ENCODE measurements around the gene SDK1. TPM values are rescaled to one million over a fixed set of nuclear protein-coding genes. Genes with fewer than 3 reads are reported as not detected.

Gene SDK1
- polyA plus RNA-seq, 2 of the 4 experiments (the other 2 are of a cell fraction) = 0.12 to 0.28 TPM

DNA sequence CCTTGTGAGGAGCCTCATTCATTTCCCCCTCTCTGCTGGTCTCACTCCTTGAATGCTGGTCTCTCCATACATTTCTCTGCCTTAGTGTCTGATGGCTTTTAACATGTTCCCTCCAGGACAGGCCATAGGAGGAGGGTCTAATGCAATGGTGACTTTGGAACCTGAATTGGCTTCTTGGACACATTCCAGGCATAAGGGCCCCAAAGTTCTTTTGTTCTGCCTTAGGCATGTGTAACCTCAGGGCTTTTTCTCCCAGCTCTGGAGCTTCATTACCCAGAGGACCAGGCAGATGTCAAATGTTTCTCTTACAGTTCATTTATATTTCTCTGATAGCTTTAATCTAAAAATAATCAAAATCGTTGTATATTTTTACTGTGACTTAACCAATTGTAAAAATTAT is 162.6 kb downstream of the SDK1 start:
- no peak for TF ChIP-seq SMC3 (IDR thresholded peaks at IDR 0.05)
- no peak for TF ChIP-seq HOXB5 (CRISPR knock-in tag; IDR thresholded peaks at IDR 0.05)
- TF ChIP-seq SREBF2 (IDR thresholded peaks at IDR 0.05) = no peak
- TF ChIP-seq FOSB (CRISPR knock-in tag; IDR thresholded peaks at IDR 0.05) = no peak
- TF ChIP-seq NFE2L2 (conservative IDR thresholded peaks at IDR 0.05; ENCODE audit: low read length) = no peak
- TF ChIP-seq TFCP2L1 (CRISPR knock-in tag; IDR thresholded peaks at IDR 0.05) = no peak
- no peak for TF ChIP-seq GATA3 (IDR thresholded peaks at IDR 0.05; ENCODE audit: borderline replicate concordance)
- no peak for TF ChIP-seq POLR2AphosphoS2 (conservative IDR thresholded peaks at IDR 0.05; ENCODE audit: low read length)
- TF ChIP-seq ESRRA (IDR thresholded peaks at IDR 0.05; ENCODE audit: borderline replicate concordance, low read length) = no peak
- POLR2A ChIA-PET = no interaction called here
- H3K4me1 ChIP-seq = no peaks in the 10 kb centered on the region
- H3K27ac ChIP-seq = no peak overlapping the region
- H3K4me3 ChIP-seq = no peak overlapping the region
- no peaks in the 10 kb centered on the region for H3K9me3 ChIP-seq
- FAIRE-seq = no peak
- no peak for DNase-seq (ENCODE audit: low read depth in 1 of 2, low spot score in 1 of 2)
- no peak overlapping the region for H3K4me2 ChIP-seq
- ATAC-seq = no peak
- CTCF ChIA-PET = interaction anchor here (1.3 to 2.9 kb wide), 2 partner anchors 17 to 19 kb away, joined by 3 to 9 read pairs; no protein-coding TSS in a partner anchor
- 15% methylated on average over 1 of the region's 1 CpG for WGBS (ENCODE audit: missing lambda C conversion rate)

DNA sequence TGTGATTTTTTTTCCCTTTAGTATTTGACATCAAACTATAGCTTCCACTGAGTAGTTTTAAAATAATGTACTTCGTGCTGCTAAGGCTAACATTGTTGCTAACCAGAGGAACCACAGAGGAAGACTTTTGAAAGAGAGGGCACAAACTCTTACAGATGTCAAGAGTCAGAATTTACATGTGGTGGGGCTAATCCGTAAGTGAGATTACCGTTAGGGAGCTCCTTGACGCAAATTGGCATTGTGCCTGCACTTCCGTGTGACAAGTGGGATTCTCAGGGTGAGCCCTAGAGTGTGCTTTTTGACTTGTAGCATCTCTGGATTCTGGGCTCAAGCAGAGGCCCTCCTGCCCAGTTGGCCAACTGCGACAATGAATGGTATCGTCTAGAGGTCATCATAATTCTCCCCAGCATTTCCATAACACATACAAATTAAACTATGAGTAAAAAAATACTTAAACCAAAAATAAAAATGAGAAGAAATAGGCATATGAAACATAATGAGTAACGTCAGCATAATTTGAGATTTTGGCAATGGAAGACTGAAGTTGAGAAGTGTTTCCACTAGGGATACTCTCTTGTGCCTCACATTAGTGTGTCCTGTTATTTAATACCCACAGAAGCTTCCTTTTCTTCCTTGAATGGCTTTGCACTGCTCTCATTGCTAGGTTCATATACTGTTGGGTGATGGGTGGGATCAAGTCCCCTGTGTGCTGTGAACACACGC is 164.0 kb downstream of the SDK1 start:
- no peak overlapping the region for H3K27ac ChIP-seq
- no peaks in the 10 kb centered on the region for H3K9me3 ChIP-seq
- H3K4me3 ChIP-seq = no peak overlapping the region
- CTCF ChIA-PET = interaction anchor here (1.5 to 2.9 kb wide), 2 partner anchors 10 to 17 kb away, joined by 3 to 9 read pairs; no protein-coding TSS in a partner anchor
- 56% methylated on average over 9 of the region's 9 CpGs for WGBS (ENCODE audit: missing lambda C conversion rate)
- ATAC-seq (no peak), FAIRE-seq (no peak), DNase-seq (ENCODE audit: low read depth in 1 of 2, low spot score in 1 of 2) (no peak)
- no peak overlapping the region for H3K4me2 ChIP-seq
- H3K4me1 ChIP-seq = no peaks in the 10 kb centered on the region
- TF ChIP-seq, protein P1, sequence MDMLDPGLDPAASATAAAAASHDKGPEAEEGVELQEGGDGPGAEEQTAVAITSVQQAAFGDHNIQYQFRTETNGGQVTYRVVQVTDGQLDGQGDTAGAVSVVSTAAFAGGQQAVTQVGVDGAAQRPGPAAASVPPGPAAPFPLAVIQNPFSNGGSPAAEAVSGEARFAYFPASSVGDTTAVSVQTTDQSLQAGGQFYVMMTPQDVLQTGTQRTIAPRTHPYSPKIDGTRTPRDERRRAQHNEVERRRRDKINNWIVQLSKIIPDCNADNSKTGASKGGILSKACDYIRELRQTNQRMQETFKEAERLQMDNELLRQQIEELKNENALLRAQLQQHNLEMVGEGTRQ (IDR thresholded peaks at IDR 0.05) = no peak
- TF ChIP-seq RAD21 (conservative IDR thresholded peaks at IDR 0.05 in 1 of 2, IDR thresholded peaks at IDR 0.05 in 1 of 2) (no peak), CHD2 (IDR thresholded peaks at IDR 0.05; ENCODE audit: low read length, partially characterized antibody) (no peak), FOSB (CRISPR knock-in tag; IDR thresholded peaks at IDR 0.05) (no peak), HEYL (CRISPR knock-in tag; IDR thresholded peaks at IDR 0.05) (no peak), MYC (IDR thresholded peaks at IDR 0.05; ENCODE audit: borderline replicate concordance, low read length) (no peak), POLR2A (IDR thresholded peaks at IDR 0.05; ENCODE audit: low read length) (no peak), CEBPB (IDR thresholded peaks at IDR 0.05) (no peak), JUNB (IDR thresholded peaks at IDR 0.05) (no peak), FOXS1 (CRISPR knock-in tag; IDR thresholded peaks at IDR 0.05) (no peak), RNF2 (IDR thresholded peaks at IDR 0.05; ENCODE audit: borderline replicate concordance, low read depth) (no peak), CHD4 (IDR thresholded peaks at IDR 0.05; ENCODE audit: borderline replicate concordance) (no peak), TFCP2L1 (CRISPR knock-in tag; IDR thresholded peaks at IDR 0.05) (no peak), RFX5 (IDR thresholded peaks at IDR 0.05) (no peak), ESRRA (IDR thresholded peaks at IDR 0.05; ENCODE audit: borderline replicate concordance, low read length) (no peak), NPAS2 (CRISPR knock-in tag; IDR thresholded peaks at IDR 0.05; ENCODE audit: borderline replicate concordance) (no peak)
- TF ChIP-seq, protein P2, sequence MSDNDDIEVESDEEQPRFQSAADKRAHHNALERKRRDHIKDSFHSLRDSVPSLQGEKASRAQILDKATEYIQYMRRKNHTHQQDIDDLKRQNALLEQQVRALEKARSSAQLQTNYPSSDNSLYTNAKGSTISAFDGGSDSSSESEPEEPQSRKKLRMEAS (IDR thresholded peaks at IDR 0.05) = no peak
- TF ChIP-seq, protein P3, sequence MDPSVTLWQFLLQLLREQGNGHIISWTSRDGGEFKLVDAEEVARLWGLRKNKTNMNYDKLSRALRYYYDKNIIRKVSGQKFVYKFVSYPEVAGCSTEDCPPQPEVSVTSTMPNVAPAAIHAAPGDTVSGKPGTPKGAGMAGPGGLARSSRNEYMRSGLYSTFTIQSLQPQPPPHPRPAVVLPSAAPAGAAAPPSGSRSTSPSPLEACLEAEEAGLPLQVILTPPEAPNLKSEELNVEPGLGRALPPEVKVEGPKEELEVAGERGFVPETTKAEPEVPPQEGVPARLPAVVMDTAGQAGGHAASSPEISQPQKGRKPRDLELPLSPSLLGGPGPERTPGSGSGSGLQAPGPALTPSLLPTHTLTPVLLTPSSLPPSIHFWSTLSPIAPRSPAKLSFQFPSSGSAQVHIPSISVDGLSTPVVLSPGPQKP (IDR thresholded peaks at IDR 0.05; ENCODE audit: low read depth, low read length) = no peak
- POLR2A ChIA-PET = no interaction called here

All from A549 (cell line).